ENCODE results near the gene M1AP. TPM values are rescaled to one million over a fixed set of nuclear protein-coding genes. Genes with fewer than 3 reads are reported as not detected.

M1AP gene
- total RNA-seq, 4 donors from 2014 or later: 0.17 to 0.42 TPM; not detected in 2

GRCh38 chr2:74536166-74536950 is 111.8 kb downstream of the M1AP start:
- intact Hi-C loops (cut with DNase I): no loop called here
- no peak for TF ChIP-seq EP300 (IDR thresholded peaks at IDR 0.05)
- TF ChIP-seq POLR2AphosphoS5 (IDR thresholded peaks at IDR 0.05): no peak
- no peak for TF ChIP-seq CTCF (IDR thresholded peaks at IDR 0.05)
- TF ChIP-seq POLR2A (IDR thresholded peaks at IDR 0.05; ENCODE audit: low read depth): no peak
- no peak overlapping the region for H3K4me3 ChIP-seq
- no peaks in the 10 kb centered on the region for H3K9me3 ChIP-seq
- no peak overlapping the region for H3K27ac ChIP-seq (replicated peaks in 1 of 4)
- peaks cover 7 to 23% (median 19%) of the 10 kb centered on the region in 4 donors for H3K36me3 ChIP-seq
- 88% methylated on average over 23 of the region's 23 CpGs for WGBS
- H3K27me3 ChIP-seq: peaks cover 0 to 6% (median 0%) of the 10 kb centered on the region in 4 donors
- no peak for DNase-seq (ENCODE audit: extremely low spot score)
- H3K4me1 ChIP-seq: peaks cover 1 to 18% (median 6%) of the 10 kb centered on the region in 4 donors

GRCh38 chr2:74535440-74535965 is 112.6 kb downstream of the M1AP start:
- H3K36me3 ChIP-seq: peaks cover 7 to 23% (median 19%) of the 10 kb centered on the region in 4 donors
- H3K27ac ChIP-seq (replicated peaks in 1 of 4): no peak overlapping the region
- 89% methylated on average over 8 of the region's 10 CpGs for WGBS
- no peaks in the 10 kb centered on the region for H3K9me3 ChIP-seq
- TF ChIP-seq EP300 (IDR thresholded peaks at IDR 0.05) (no peak), POLR2A (IDR thresholded peaks at IDR 0.05; ENCODE audit: low read depth) (no peak), POLR2AphosphoS5 (IDR thresholded peaks at IDR 0.05) (no peak), CTCF (IDR thresholded peaks at IDR 0.05) (no peak)
- H3K4me3 ChIP-seq: no peak overlapping the region
- intact Hi-C loops (cut with DNase I): no loop called here
- peaks cover 10 to 23% (median 15%) of the 10 kb centered on the region in 4 donors for H3K4me1 ChIP-seq
- no peak for DNase-seq (ENCODE audit: extremely low spot score)
- peaks cover 0 to 6% (median 0%) of the 10 kb centered on the region in 4 donors for H3K27me3 ChIP-seq

- H3K4me1 ChIP-seq: peaks cover 10 to 21% (median 17%) of the 10 kb centered on the region in 4 donors
- no peak overlapping the region for H3K4me3 ChIP-seq
- intact Hi-C loops (cut with DNase I): no loop called here
- peaks cover 7 to 23% (median 19%) of the 10 kb centered on the region in 4 donors for H3K36me3 ChIP-seq
- no peak for DNase-seq (ENCODE audit: extremely low spot score)
- TF ChIP-seq EP300 (IDR thresholded peaks at IDR 0.05): no peak
- TF ChIP-seq CTCF (IDR thresholded peaks at IDR 0.05): no peak
- no peak for TF ChIP-seq POLR2AphosphoS5 (IDR thresholded peaks at IDR 0.05)
- no peak for TF ChIP-seq POLR2A (IDR thresholded peaks at IDR 0.05; ENCODE audit: low read depth)
- no peaks in the 10 kb centered on the region for H3K9me3 ChIP-seq
- no peak overlapping the region for H3K27ac ChIP-seq (replicated peaks in 1 of 4)
- 81% methylated on average over 12 of the region's 12 CpGs for WGBS
- peaks cover 0 to 6% (median 0%) of the 10 kb centered on the region in 4 donors for H3K27me3 ChIP-seq
Observed at GRCh38 chr2:74534411-74534810, 113.7 kb downstream of the M1AP start.

- Histone ChIP-seq H3K4me1 (peaks cover 15 to 27% (median 23%) of the 10 kb centered on the region in 4 donors), H3K36me3 (peaks cover 7 to 23% (median 19%) of the 10 kb centered on the region in 4 donors), H3K27ac (replicated peaks in 1 of 4) (no peak overlapping the region), H3K9me3 (no peaks in the 10 kb centered on the region), H3K27me3 (no peaks in the 10 kb centered on the region), H3K4me3 (no peak overlapping the region)
- no peak for DNase-seq (ENCODE audit: extremely low spot score)
- intact Hi-C loops (cut with DNase I): no loop called here
- no peak for TF ChIP-seq POLR2A (IDR thresholded peaks at IDR 0.05; ENCODE audit: low read depth)
- no peak for TF ChIP-seq EP300 (IDR thresholded peaks at IDR 0.05)
- TF ChIP-seq POLR2AphosphoS5 (IDR thresholded peaks at IDR 0.05): no peak
- TF ChIP-seq CTCF (IDR thresholded peaks at IDR 0.05): no peak
- WGBS: 87% methylated on average over 4 of the region's 4 CpGs
Observed at GRCh38 chr2:74533464-74533863, 114.7 kb downstream of the M1AP start.

Data from esophagus muscularis mucosa (tissue), 4 donors.